HepG2 (cell line): ENCODE measurements around the gene RBMXL2.

Experiments used
- JUN ChIP-seq: sonication (generic); formaldehyde crosslinking; IDR thresholded peaks from 2 replicates; pipeline ENCODE4 v1.4.0; 2020; ENCODE audit warnings: mild to moderate bottlenecking, missing genetic modification reagents
- NFE2 ChIP-seq: sonication (generic); formaldehyde crosslinking; IDR thresholded peaks from 2 replicates; pipeline ENCODE4 v1.4.0; 2020; ENCODE audit warnings: missing genetic modification reagents
- PATZ1 ChIP-seq: sonication (generic); formaldehyde crosslinking; IDR thresholded peaks from 2 replicates; pipeline ENCODE4 v1.4.0; 2020; ENCODE audit warnings: missing genetic modification reagents
- ZNF557 ChIP-seq: sonication (generic); formaldehyde crosslinking; IDR thresholded peaks from 2 replicates; pipeline ENCODE4 v1.4.0; 2020; ENCODE audit warnings: missing genetic modification reagents
- ZNF781 ChIP-seq: sonication (generic); formaldehyde crosslinking; IDR thresholded peaks from 2 replicates; pipeline ENCODE4 v1.5.1; 2020; ENCODE audit warnings: borderline replicate concordance, mild to moderate bottlenecking, missing genetic modification reagents; ENCODE audit errors: not compliant biosample characterization

GRCh38 chr11:7056828-7057513, 31.8 kb upstream of the RBMXL2 start:
- no peak for TF ChIP-seq PATZ1 (CRISPR knock-in tag)
- TF ChIP-seq NFE2: no peak
- TF ChIP-seq JUN: no peak
- no peak for TF ChIP-seq ZNF781 (CRISPR knock-in tag)
- no peak for TF ChIP-seq ZNF557
